ENCODE results near the gene KCNQ1. TPM values are rescaled to one million over a fixed set of nuclear protein-coding genes. Genes with fewer than 3 reads are reported as not detected.

KCNQ1 gene
- total and polyA plus RNA-seq, 2 experiments from 2014 or later, result 0.45 to 0.87 TPM

GRCh38 chr11:2421996-2422395 lies 22.8 kb upstream of the KCNQ1 start:
- Mint-ChIP-seq H3K36me3 (ENCODE audit: low read depth) (no peaks in the 10 kb centered on the region), H3K9me3 (peaks cover 3% of the 10 kb centered on the region; the same call in 1 of the 3 replicates), H3K27me3 (ENCODE audit: insufficient read depth, low read depth, poor library complexity) (peaks cover 5% of the 10 kb centered on the region), H3K4me1 (0 out of 3 replicates have a peak, but pooled peaks cover 2% of the 10 kb centered on the region), H3K27ac (no peak overlapping the region), H3K4me3 (no peak overlapping the region)
- H3K9me2 ChIP-seq (ENCODE audit: insufficient read depth), result no peaks in the 10 kb centered on the region
- no peak overlapping the region for H3K4me3 ChIP-seq
- H2AFZ ChIP-seq, result no peak overlapping the region
- no peak for TF ChIP-seq REST (IDR thresholded peaks at IDR 0.05; ENCODE audit: unreplicated experiment)
- H3K79me2 ChIP-seq (replicated peaks; ENCODE audit: insufficient read depth), result no peaks in the 10 kb centered on the region
- H3F3A ChIP-seq (replicated peaks; ENCODE audit: low read depth), result no peaks in the 10 kb centered on the region
- no peak for ATAC-seq
- H3K27ac ChIP-seq (ENCODE audit: low read depth), result no peak overlapping the region
- H4K20me1 ChIP-seq (replicated peaks; ENCODE audit: insufficient read depth), result no peaks in the 10 kb centered on the region
- no peak for DNase-seq (ENCODE audit: low spot score)
- H3K4me2 ChIP-seq, result no peak overlapping the region
- H3K4me1 ChIP-seq (ENCODE audit: insufficient read depth), result no peaks in the 10 kb centered on the region; the same call in 1 of the 2 replicates
- H3K27me3 ChIP-seq (ENCODE audit: insufficient read depth), result no peaks in the 10 kb centered on the region
- no peaks in the 10 kb centered on the region for H3K36me3 ChIP-seq (ENCODE audit: insufficient read depth)

GRCh38 chr11:2422461-2423156 lies 22.2 kb upstream of the KCNQ1 start:
- no peak overlapping the region for H3K4me2 ChIP-seq
- H3K4me3 ChIP-seq, result no peak overlapping the region
- no peaks in the 10 kb centered on the region for H3K36me3 ChIP-seq (ENCODE audit: insufficient read depth)
- DNase-seq (ENCODE audit: low spot score) (no peak), ATAC-seq (no peak)
- Mint-ChIP-seq H3K36me3 (ENCODE audit: low read depth) (no peaks in the 10 kb centered on the region), H3K9me3 (peaks cover 3% of the 10 kb centered on the region; the same call in 1 of the 3 replicates), H3K27me3 (ENCODE audit: insufficient read depth, low read depth, poor library complexity) (peaks cover 5% of the 10 kb centered on the region), H3K4me1 (0 out of 3 replicates have a peak, but pooled peaks cover 2% of the 10 kb centered on the region), H3K4me3 (no peak overlapping the region), H3K27ac (no peak overlapping the region)
- H3K4me1 ChIP-seq (ENCODE audit: insufficient read depth), result no peaks in the 10 kb centered on the region; the same call in 1 of the 2 replicates
- no peaks in the 10 kb centered on the region for H3K9me2 ChIP-seq (ENCODE audit: insufficient read depth)
- no peak overlapping the region for H2AFZ ChIP-seq
- H3K27me3 ChIP-seq (ENCODE audit: insufficient read depth), result no peaks in the 10 kb centered on the region
- no peaks in the 10 kb centered on the region for H4K20me1 ChIP-seq (replicated peaks; ENCODE audit: insufficient read depth)
- H3K27ac ChIP-seq (ENCODE audit: low read depth), result no peak overlapping the region
- no peaks in the 10 kb centered on the region for H3K79me2 ChIP-seq (replicated peaks; ENCODE audit: insufficient read depth)
- no peaks in the 10 kb centered on the region for H3F3A ChIP-seq (replicated peaks; ENCODE audit: low read depth)
- TF ChIP-seq ZNF331 (CRISPR knock-in tag; IDR thresholded peaks at IDR 0.05; ENCODE audit: low read depth) (no peak), NANOG (IDR thresholded peaks at IDR 0.05; ENCODE audit: borderline replicate concordance) (no peak), REST (IDR thresholded peaks at IDR 0.05; ENCODE audit: unreplicated experiment) (no peak), CREB1 (CRISPR knock-in tag; IDR thresholded peaks at IDR 0.05; ENCODE audit: low read depth) (no peak), ZNF114 (CRISPR knock-in tag; IDR thresholded peaks at IDR 0.05) (no peak), CTCF (conservative IDR thresholded peaks at IDR 0.05; ENCODE audit: low read depth in 2 of 2) (no peak), JUNB (IDR thresholded peaks at IDR 0.05; ENCODE audit: unreplicated experiment) (no peak), EZH2 (IDR thresholded peaks at IDR 0.05; ENCODE audit: low read depth, unreplicated experiment) (no peak), STAT1 (IDR thresholded peaks at IDR 0.05; ENCODE audit: unreplicated experiment) (no peak), POLR2AphosphoS5 (IDR thresholded peaks at IDR 0.05; ENCODE audit: low read depth) (no peak)

Measured in GM23338 (cell line).